MM.1S (cell line): ENCODE results near the gene EDNRA.

Experiments used
- DNase-seq: peaks from one replicate; pipeline ENCODE4 v3.0.0-alpha.2; 2015
- H2AFZ ChIP-seq: fragments of 300-600 bp; sonication (generic); 2 replicates; pipeline ENCODE4 v1.6.0; 2016; ENCODE audit warnings: antibody characterized with exemption, low read length
- H3F3A ChIP-seq: fragments of 300-600 bp; sonication (generic); 2 replicates; pipeline ENCODE4 v1.6.1; 2016; ENCODE audit warnings: mild to moderate bottlenecking, antibody characterized with exemption, low read length, moderate library complexity, mixed read lengths; ENCODE audit not compliant: insufficient read depth
- H3K27ac ChIP-seq: fragments of 300-600 bp; sonication (generic); 2 replicates; pipeline ENCODE4 v1.5.1; 2016; ENCODE audit warnings: mild to moderate bottlenecking, low read length
- H3K27me3 ChIP-seq: fragments of 300-600 bp; sonication (generic); replicated peaks from 2 replicates; pipeline ENCODE4 v1.6.0; 2016; ENCODE audit warnings: low read length; ENCODE audit not compliant: insufficient read depth
- H3K36me3 ChIP-seq: fragments of 300-600 bp; sonication (generic); replicated peaks from 2 replicates; pipeline ENCODE4 v1.6.1; 2016; ENCODE audit warnings: mild to moderate bottlenecking, low read length, mixed read lengths; ENCODE audit not compliant: insufficient read depth
- H3K4me1 ChIP-seq: fragments of 300-600 bp; sonication (generic); 2 replicates; pipeline ENCODE4 v1.6.1; 2016; ENCODE audit warnings: low read length, mixed read lengths
- H3K4me2 ChIP-seq: fragments of 300-600 bp; sonication (generic); 2 replicates; pipeline ENCODE4 v1.6.0; 2016; ENCODE audit warnings: low read depth, low read length
- H3K4me3 ChIP-seq: fragments of 300-600 bp; sonication (generic); 2 replicates; pipeline ENCODE4 v1.5.1; 2016; ENCODE audit warnings: low read length, mixed read lengths
- H3K79me2 ChIP-seq: fragments of 300-600 bp; sonication (generic); 2 replicates; pipeline ENCODE4 v1.6.1; 2016; ENCODE audit warnings: mixed run types, low read length, mixed read lengths
- H3K9ac ChIP-seq: fragments of 300-600 bp; sonication (generic); 2 replicates; pipeline ENCODE4 v1.6.1; 2016; ENCODE audit warnings: low read length, mixed read lengths
- H3K9me2 ChIP-seq: fragments of 300-600 bp; sonication (generic); replicated peaks from 2 replicates; pipeline ENCODE4 v1.6.1; 2016; ENCODE audit warnings: mild to moderate bottlenecking, low read length, mixed read lengths; ENCODE audit not compliant: insufficient read depth
- H3K9me3 ChIP-seq: fragments of 300-600 bp; sonication (generic); replicated peaks from 2 replicates; pipeline ENCODE4 v1.6.1; 2016; ENCODE audit warnings: mild to moderate bottlenecking, low read length, mixed read lengths; ENCODE audit not compliant: insufficient read depth
- H4K20me1 ChIP-seq: fragments of 300-600 bp; sonication (generic); 2 replicates; pipeline ENCODE4 v1.6.1; 2016; ENCODE audit warnings: mild to moderate bottlenecking, low read length, moderate library complexity, mixed read lengths; ENCODE audit not compliant: insufficient read depth
- EZH2 ChIP-seq: fragments of 300-600 bp; sonication (generic); optimal IDR thresholded peaks from 2 replicates; pipeline ENCODE3; 2017; ENCODE audit warnings: low read depth, mild to moderate bottlenecking, antibody characterized with exemption, low read length, mixed read lengths
- EZH2phosphoT487 ChIP-seq: fragments of 300-600 bp; sonication (generic); IDR thresholded peaks from 2 replicates; pipeline ENCODE4 v1.6.1; 2018; ENCODE audit warnings: antibody characterized with exemption, low read length
- TF ChIP-seq, protein P1 (sequence below): fragments of 300-600 bp; sonication (generic); IDR thresholded peaks from 2 replicates; pipeline ENCODE4 v1.5.1; 2016; ENCODE audit warnings: antibody characterized with exemption, low read length, mixed read lengths

Gene EDNRA

GRCh38 chr4:147589586-147589985, 108.7 kb downstream of the EDNRA start:
- H3F3A ChIP-seq = no peaks in the 10 kb centered on the region
- H3K79me2 ChIP-seq = no peaks in the 10 kb centered on the region
- no peak overlapping the region for H3K9ac ChIP-seq
- no peaks in the 10 kb centered on the region for H4K20me1 ChIP-seq
- no peaks in the 10 kb centered on the region for H3K9me2 ChIP-seq
- H3K4me1 ChIP-seq = no peaks in the 10 kb centered on the region
- H3K4me2 ChIP-seq = no peak overlapping the region
- H3K4me3 ChIP-seq = no peak overlapping the region
- H3K9me3 ChIP-seq = no peaks in the 10 kb centered on the region
- no peak for TF ChIP-seq EZH2
- TF ChIP-seq EZH2phosphoT487 = no peak
- TF ChIP-seq, protein P1, sequence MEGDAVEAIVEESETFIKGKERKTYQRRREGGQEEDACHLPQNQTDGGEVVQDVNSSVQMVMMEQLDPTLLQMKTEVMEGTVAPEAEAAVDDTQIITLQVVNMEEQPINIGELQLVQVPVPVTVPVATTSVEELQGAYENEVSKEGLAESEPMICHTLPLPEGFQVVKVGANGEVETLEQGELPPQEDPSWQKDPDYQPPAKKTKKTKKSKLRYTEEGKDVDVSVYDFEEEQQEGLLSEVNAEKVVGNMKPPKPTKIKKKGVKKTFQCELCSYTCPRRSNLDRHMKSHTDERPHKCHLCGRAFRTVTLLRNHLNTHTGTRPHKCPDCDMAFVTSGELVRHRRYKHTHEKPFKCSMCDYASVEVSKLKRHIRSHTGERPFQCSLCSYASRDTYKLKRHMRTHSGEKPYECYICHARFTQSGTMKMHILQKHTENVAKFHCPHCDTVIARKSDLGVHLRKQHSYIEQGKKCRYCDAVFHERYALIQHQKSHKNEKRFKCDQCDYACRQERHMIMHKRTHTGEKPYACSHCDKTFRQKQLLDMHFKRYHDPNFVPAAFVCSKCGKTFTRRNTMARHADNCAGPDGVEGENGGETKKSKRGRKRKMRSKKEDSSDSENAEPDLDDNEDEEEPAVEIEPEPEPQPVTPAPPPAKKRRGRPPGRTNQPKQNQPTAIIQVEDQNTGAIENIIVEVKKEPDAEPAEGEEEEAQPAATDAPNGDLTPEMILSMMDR = no peak
- no peaks in the 10 kb centered on the region for H3K36me3 ChIP-seq
- no peak overlapping the region for H2AFZ ChIP-seq
- H3K27ac ChIP-seq = no peak overlapping the region
- DNase-seq = no peak
- H3K27me3 ChIP-seq = no peaks in the 10 kb centered on the region

DNA sequence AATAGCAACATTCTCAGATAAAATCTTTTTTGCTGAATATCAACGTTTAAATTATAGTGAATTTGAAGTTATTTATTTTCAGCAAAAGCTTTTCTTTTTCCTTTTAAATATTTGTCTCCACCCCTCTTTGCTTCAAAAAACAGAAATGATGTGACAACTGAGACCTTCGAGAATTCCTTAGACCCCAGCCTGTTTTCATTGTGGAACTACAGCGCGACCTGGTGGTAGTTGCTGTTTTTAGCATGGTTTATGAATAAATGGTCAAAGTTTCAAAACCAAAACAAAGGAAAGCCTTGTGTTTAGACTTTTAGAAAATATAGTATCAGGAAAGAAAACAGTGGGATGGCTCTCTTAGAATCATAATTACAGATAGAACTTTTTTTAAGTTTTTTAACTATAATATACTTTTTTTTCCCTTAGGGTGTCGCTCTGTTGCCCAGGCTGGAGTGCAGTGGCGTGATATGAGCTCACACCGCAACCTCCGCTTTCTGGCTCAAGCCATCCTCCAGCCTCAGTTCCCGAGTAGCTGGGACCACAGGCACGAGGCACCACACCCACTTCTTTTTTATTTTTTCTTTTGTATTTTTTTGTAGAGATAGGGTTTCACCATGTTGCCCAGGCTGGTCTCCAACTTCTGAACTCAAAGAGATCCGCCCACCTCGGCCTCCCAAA, 109.5 kb downstream of the EDNRA start:
- H3K27ac ChIP-seq = no peak overlapping the region
- peak; percentile 48 for DNase-seq
- H3K36me3 ChIP-seq = no peaks in the 10 kb centered on the region
- no peaks in the 10 kb centered on the region for H3K9me3 ChIP-seq
- no peaks in the 10 kb centered on the region for H3K9me2 ChIP-seq
- H3K4me1 ChIP-seq = no peaks in the 10 kb centered on the region
- no peak overlapping the region for H3K4me2 ChIP-seq
- no peak overlapping the region for H2AFZ ChIP-seq
- H3K27me3 ChIP-seq = no peaks in the 10 kb centered on the region
- no peaks in the 10 kb centered on the region for H3F3A ChIP-seq
- no peaks in the 10 kb centered on the region for H4K20me1 ChIP-seq
- TF ChIP-seq EZH2phosphoT487 = no peak
- TF ChIP-seq, protein P1 = peak; percentile 73
- H3K9ac ChIP-seq = no peak overlapping the region
- no peak overlapping the region for H3K4me3 ChIP-seq
- no peaks in the 10 kb centered on the region for H3K79me2 ChIP-seq

DNA sequence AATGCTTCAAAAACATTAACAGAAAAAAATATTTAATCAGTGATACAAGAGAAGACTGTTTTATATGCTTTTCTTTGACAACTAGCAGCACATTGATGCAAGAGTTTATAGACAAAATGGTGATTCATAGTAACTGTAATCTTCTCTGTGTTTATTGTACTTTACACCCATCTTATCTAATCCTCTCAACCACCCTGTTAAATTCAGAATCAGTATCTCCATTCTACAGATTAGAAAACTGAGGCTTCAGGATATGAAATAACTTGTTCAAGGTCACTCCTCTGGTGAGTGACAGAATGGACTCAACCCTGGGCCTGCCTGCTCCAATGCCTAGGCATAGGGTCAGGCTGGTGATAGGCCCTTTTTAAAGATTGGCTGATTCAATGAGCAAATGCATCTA, 110.2 kb downstream of the EDNRA start:
- H3K9me3 ChIP-seq = no peaks in the 10 kb centered on the region
- H3K9me2 ChIP-seq = no peaks in the 10 kb centered on the region
- no peaks in the 10 kb centered on the region for H3F3A ChIP-seq
- H3K36me3 ChIP-seq = no peaks in the 10 kb centered on the region
- no peak overlapping the region for H3K9ac ChIP-seq
- no peaks in the 10 kb centered on the region for H4K20me1 ChIP-seq
- no peaks in the 10 kb centered on the region for H3K4me1 ChIP-seq
- no peak overlapping the region for H3K4me2 ChIP-seq
- H3K4me3 ChIP-seq = no peak overlapping the region
- no peaks in the 10 kb centered on the region for H3K27me3 ChIP-seq
- H3K27ac ChIP-seq = no peak overlapping the region
- H2AFZ ChIP-seq = no peak overlapping the region
- no peaks in the 10 kb centered on the region for H3K79me2 ChIP-seq
- TF ChIP-seq EZH2 (no peak), EZH2phosphoT487 (no peak)
- TF ChIP-seq, protein P1 = no peak
- DNase-seq = no peak
